Measurements from ENCODE around the gene HES1. TPM values are rescaled to one million over a fixed set of nuclear protein-coding genes. Genes with fewer than 3 reads are reported as not detected.

HES1 gene
- total and polyA plus RNA-seq, 8 donors: 15.7 to 68.5 (median 36.3) TPM

DNA sequence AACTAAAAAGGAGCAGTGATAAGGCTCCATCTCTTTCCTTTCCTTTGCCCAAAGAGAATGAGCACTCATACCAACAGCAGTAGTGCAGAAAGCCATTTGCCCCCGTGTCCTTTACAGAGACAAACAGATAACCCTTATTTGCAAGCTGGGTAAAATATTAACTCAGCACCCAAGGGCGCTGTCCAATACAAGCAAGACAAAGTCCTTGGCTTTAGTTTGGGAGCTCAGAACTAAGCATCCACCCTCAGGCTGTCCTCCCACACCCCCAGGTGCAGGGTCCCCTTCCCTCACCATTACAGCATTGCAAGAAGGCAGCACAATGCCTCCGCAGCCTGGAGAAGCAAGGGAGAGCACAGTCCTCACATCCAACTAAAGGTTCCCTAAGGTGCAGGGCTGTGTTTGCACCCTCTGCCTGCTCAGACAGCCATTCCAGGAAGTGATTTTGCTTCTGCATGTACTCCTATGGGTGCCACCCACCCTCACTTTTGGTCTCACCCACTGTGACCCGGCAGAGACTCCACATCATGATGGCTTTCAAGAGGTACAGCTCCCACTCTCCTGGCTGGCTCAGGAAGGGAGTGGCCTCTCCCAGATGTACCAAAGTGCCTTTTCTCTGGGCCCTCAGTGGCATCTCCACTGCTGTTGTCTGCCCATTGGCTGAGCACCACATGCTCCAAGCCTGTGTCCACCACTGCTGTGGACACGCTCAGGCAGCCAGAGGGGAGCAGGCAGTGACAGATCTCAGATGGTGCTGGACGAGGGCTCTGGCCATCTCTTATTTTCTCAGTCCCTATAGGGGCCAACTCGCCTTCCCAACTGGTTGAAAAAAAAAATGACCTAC lies 34.1 kb upstream of the HES1 start:
- Histone ChIP-seq H3K36me3 (no peaks in the 10 kb centered on the region), H3K4me3 (no peak overlapping the region), H3K4me1 (peaks cover 29 to 45% (median 32%) of the 10 kb centered on the region in 3 donors), H3K9me3 (no peaks in the 10 kb centered on the region), H3K27me3 (no peaks in the 10 kb centered on the region), H3K27ac (peak overlapping the region in 3 of 4 donors; percentile 38 to 54 (median 53))
- ATAC-seq (peak; percentile 34 to 69 (median 50)), DNase-seq (peak in 3 of 6 donors; percentile 42 to 65 (median 45)), FAIRE-seq (no peak)
- WGBS, 2 donors: 47 to 49% methylated on average over 7 of the region's 7 CpGs
- intact Hi-C loops (cut with DNase I): no loop called here
- TF ChIP-seq, protein P1, sequence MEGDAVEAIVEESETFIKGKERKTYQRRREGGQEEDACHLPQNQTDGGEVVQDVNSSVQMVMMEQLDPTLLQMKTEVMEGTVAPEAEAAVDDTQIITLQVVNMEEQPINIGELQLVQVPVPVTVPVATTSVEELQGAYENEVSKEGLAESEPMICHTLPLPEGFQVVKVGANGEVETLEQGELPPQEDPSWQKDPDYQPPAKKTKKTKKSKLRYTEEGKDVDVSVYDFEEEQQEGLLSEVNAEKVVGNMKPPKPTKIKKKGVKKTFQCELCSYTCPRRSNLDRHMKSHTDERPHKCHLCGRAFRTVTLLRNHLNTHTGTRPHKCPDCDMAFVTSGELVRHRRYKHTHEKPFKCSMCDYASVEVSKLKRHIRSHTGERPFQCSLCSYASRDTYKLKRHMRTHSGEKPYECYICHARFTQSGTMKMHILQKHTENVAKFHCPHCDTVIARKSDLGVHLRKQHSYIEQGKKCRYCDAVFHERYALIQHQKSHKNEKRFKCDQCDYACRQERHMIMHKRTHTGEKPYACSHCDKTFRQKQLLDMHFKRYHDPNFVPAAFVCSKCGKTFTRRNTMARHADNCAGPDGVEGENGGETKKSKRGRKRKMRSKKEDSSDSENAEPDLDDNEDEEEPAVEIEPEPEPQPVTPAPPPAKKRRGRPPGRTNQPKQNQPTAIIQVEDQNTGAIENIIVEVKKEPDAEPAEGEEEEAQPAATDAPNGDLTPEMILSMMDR (IDR thresholded peaks at IDR 0.05): no peak

DNA sequence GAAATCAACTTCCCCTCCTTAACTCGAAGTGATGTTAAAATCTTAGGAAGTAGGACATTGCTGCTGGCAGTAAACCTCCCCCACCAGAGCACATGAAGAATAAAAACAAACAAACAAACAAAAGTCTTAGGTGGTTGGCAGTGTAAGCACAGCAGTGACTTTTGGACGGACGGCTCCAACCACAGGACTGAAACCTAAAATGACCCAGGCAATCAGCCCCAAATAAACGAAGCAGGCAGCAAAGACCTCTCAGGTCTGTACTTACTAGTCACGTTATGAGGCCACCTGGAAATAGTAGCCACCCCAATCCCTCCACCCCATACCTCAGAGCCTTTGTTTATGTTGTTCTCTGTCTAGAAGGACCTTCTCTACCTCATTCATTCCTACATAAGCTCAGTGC lies 33.5 kb upstream of the HES1 start:
- intact Hi-C loops (cut with DNase I): no loop called here

GRCh38 chr3:194103505-194103904 lies 32.4 kb upstream of the HES1 start:
- DNase-seq: no peak
- Histone ChIP-seq H3K27ac (no peak overlapping the region), H3K4me3 (no peak overlapping the region), H3K4me1 (peaks cover 16 to 30% (median 20%) of the 10 kb centered on the region in 3 donors), H3K36me3 (no peaks in the 10 kb centered on the region), H3K9me3 (no peaks in the 10 kb centered on the region), H3K27me3 (no peaks in the 10 kb centered on the region)
- WGBS, 2 donors: 94% methylated on average over 7 of the region's 7 CpGs
- intact Hi-C loops (cut with DNase I): no loop called here
- ATAC-seq: no peak
- TF ChIP-seq, protein P1 (IDR thresholded peaks at IDR 0.05): no peak
- no peak for FAIRE-seq

More for the DNA sequence above, 33.5 kb upstream of the HES1 start:
- Histone ChIP-seq H3K9me3 (no peaks in the 10 kb centered on the region), H3K36me3 (no peaks in the 10 kb centered on the region), H3K27me3 (no peaks in the 10 kb centered on the region), H3K4me3 (no peak overlapping the region), H3K4me1 (peaks cover 27 to 41% (median 28%) of the 10 kb centered on the region in 3 donors), H3K27ac (peak overlapping the region in 2 of 4 donors; percentile 38 to 54)
- DNase-seq (no peak), ATAC-seq (no peak), FAIRE-seq (no peak)
- TF ChIP-seq, protein P1 (IDR thresholded peaks at IDR 0.05): no peak
- 42 to 43% methylated on average over 5 of the region's 5 CpGs for WGBS, 2 donors

DNA sequence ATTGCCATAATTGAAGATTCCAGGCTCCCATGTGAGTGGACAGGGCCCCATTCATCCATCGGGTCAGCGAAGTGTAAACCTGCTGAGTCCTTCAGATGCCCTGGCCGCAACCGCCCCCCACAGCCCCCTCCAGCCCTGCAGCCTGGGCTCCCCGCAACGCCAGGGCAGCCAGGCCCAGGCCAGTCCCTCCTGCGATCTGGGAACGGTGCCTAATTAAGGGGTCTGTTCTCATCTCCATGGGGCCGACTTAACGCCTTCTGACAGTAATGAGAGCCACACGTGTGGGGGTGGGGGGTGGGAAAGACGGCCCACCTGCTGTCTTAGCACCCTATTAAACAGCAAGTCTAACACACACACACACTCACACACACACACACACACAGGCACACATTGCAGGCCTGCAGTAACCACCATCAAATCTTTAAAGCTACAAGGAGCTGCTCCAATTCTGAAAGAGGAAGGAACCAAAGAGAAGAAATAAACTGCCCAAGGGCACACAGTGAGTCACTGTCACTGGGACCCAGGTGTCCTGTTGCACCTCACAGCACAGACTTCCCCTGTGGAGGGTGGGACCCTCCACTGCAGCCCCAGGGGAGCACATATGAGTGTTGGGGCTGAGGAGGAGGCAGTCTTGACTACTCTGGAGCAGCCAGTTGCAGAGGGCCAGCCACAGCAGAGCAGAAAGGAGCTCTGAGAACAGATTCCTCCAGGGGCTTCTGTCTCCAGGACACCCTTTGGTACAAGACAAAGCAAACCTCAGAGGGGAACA lies 31.8 kb upstream of the HES1 start:
- Histone ChIP-seq H3K4me1 (peaks cover 15 to 29% (median 20%) of the 10 kb centered on the region in 3 donors), H3K4me3 (no peak overlapping the region), H3K9me3 (no peaks in the 10 kb centered on the region), H3K27ac (no peak overlapping the region), H3K27me3 (no peaks in the 10 kb centered on the region), H3K36me3 (no peaks in the 10 kb centered on the region)
- DNase-seq (no peak), FAIRE-seq (no peak), ATAC-seq (no peak)
- WGBS, 2 donors: 61 to 74% methylated on average over 12 of the region's 12 CpGs
- TF ChIP-seq, protein P1 (IDR thresholded peaks at IDR 0.05): no peak
- intact Hi-C loops (cut with DNase I): no loop called here

All from pancreas (tissue), 10 donors.